ENCODE results near the gene HTT. TPM values are rescaled to one million over a fixed set of nuclear protein-coding genes. Genes with fewer than 3 reads are reported as not detected.

HTT gene
- total RNA-seq, 1 donor from 2014 or later: 48.0 TPM

DNA sequence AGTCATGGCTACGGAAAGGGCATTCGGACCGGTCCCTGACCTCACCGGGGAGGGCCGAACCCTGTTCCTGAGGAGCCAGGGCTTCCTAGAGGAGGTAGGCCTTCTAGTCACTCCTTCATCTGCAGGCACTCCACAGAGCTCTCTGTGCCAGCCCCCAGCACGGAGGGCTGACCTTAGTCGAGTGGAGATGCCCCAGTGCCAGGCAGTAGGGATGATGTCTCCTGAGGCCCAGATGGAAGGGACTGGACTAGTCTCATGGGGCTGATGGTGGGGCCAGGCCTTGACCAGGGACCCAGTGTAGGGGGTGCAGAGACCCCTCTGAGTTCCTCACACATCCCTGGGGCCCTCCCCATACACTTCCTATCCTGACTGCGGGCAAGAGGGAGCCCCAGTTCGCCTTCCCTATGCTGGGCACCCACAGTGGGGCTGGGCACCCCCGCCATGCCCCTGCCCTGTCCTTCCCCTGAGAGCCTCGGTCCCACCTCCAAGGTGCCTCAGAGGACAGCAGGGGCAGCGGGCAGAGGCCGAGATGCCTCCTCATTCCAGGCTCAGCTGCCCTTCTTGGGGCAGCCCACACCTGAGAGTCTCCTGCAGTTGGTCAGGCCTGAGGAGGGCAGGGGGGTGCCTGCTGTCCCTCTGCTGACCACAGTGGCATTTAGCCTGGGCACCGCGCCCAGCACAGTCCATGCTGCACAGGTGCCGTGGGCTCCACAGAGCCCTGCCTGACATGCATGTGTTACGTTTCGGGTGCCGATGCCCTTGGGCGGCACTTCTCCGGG, 173.1 kb downstream of the HTT start:
- no peaks in the 10 kb centered on the region for H3K4me1 Mint-ChIP-seq (ENCODE audit: unreplicated experiment)
- TF ChIP-seq, protein P1, sequence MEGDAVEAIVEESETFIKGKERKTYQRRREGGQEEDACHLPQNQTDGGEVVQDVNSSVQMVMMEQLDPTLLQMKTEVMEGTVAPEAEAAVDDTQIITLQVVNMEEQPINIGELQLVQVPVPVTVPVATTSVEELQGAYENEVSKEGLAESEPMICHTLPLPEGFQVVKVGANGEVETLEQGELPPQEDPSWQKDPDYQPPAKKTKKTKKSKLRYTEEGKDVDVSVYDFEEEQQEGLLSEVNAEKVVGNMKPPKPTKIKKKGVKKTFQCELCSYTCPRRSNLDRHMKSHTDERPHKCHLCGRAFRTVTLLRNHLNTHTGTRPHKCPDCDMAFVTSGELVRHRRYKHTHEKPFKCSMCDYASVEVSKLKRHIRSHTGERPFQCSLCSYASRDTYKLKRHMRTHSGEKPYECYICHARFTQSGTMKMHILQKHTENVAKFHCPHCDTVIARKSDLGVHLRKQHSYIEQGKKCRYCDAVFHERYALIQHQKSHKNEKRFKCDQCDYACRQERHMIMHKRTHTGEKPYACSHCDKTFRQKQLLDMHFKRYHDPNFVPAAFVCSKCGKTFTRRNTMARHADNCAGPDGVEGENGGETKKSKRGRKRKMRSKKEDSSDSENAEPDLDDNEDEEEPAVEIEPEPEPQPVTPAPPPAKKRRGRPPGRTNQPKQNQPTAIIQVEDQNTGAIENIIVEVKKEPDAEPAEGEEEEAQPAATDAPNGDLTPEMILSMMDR (conservative IDR thresholded peaks at IDR 0.05): no peak
- H3K4me3 Mint-ChIP-seq: no peak overlapping the region

DNA sequence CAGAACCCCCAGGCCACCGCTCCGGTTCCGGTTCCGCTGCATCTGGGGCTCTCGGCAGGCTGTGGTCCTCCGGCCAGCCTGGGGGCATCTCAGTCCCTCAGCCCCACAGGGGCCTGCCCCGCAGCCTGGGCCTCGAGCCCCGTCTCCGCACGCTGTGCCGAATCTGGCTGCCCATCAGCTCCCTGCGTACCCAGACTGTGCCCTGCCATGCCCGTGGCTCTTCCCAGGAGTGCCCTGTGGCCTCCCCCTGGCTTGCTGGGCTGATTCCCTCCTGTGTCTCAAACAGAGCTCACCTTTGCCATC, 173.6 kb downstream of the HTT start:
- TF ChIP-seq, protein P1 (conservative IDR thresholded peaks at IDR 0.05): no peak
- no peak overlapping the region for H3K27ac Mint-ChIP-seq

More for the DNA sequence above, 173.1 kb downstream of the HTT start:
- Mint-ChIP-seq H3K36me3 (no peaks in the 10 kb centered on the region), H3K9me3 (no peaks in the 10 kb centered on the region), H3K27me3 (no peaks in the 10 kb centered on the region), H3K27ac (no peak overlapping the region)
- no peak for DNase-seq (ENCODE audit: extremely low spot score, unreplicated experiment)

DNA sequence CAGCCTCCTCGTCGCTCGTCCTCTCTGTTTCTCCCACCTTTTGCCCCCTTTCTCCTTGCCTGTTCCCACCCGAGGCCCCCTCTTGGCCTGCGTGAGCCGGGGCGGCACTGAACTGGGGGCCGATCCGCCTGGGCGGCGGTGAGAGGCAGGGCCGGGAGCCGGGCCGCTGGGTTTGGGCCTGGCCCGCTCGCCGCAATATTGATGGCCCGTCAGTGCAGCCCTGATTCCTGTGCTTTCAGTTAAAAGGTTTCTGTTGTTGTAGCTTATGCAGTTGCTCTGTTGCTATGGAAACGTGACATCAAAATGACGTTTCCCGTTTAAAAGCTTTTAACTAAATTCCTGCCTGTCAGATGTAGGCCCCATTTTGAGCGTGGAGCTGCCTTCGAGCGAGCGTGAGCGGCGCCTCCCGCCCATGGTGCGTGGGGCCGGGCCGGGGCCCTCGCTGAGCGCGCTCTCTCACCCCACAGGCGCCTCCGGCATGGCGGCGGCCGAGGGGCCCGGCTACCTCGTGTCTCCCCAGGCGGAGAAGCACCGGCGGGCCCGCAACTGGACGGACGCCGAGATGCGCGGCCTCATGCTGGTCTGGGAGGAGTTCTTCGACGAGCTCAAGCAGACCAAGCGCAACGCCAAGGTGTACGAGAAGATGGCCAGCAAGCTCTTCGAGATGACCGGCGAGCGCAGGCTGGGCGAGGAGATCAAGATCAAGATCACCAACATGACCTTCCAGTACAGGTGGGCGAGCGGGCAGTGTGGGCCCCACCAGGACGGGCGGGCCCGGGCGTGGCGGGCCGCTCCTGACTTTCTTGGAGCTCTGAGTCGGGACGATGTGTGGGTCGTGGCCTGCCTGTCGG, 174.6 kb downstream of the HTT start, which contains the start of gene MSANTD1:
MSANTD1 (plus strand) TSS at position 349 of the 851 bp plus-strand sequence; CDS start at position 413, 64 bp downstream.
- Mint-ChIP-seq H3K27ac (peak within 1 kb of the TSS; percentile 36), H3K4me3 (no peak within 1 kb of the TSS), H3K9me3 (no peaks in the 10 kb centered on the region), H3K4me1 (ENCODE audit: unreplicated experiment) (no peaks in the 10 kb centered on the region), H3K27me3 (no peaks in the 10 kb centered on the region), H3K36me3 (no peaks in the 10 kb centered on the region)
- TF ChIP-seq, protein P1 (conservative IDR thresholded peaks at IDR 0.05): no peak
- DNase-seq (ENCODE audit: extremely low spot score, unreplicated experiment): no peak

More for the DNA sequence above, 173.6 kb downstream of the HTT start:
- no peaks in the 10 kb centered on the region for H3K36me3 Mint-ChIP-seq
- no peak overlapping the region for H3K4me3 Mint-ChIP-seq
- H3K4me1 Mint-ChIP-seq (ENCODE audit: unreplicated experiment): no peaks in the 10 kb centered on the region
- no peak for DNase-seq (ENCODE audit: extremely low spot score, unreplicated experiment)
- no peaks in the 10 kb centered on the region for H3K9me3 Mint-ChIP-seq
- no peaks in the 10 kb centered on the region for H3K27me3 Mint-ChIP-seq

DNA sequence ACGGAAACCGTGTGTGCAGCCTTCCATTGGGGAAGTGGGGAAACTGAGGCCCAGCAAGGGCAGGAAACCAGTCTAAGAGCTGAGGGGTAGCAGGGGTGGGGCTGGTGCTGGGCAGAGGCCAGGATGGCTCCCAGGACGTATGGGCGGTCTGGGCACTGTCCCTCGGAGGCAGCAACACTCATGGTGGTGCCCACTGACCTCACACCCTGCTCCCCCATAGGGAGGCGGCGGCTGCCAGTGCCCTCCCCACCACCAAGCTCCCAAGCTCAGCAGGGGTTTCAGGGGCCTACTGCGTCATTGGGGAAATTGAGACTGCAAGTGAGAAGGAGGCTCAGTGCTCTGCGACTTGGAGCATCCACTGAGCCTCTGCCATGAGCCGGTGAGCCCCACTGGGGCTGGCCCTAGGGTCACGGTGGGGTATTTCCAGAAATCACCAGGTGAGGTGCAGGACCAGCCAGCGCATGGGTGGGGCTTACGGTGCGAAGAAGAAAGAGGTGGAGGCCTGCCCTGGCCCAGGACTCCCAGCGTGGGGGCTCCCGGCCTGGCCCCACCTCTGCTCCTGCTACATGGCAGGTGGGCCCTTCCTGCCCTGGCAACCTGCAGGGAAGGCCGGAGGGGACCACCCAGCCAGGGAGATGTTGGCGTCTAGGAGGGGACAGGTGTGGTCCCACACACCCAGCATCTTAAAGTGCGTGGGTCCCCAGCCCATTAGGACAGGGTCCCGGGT, 175.4 kb downstream of the HTT start:
- H3K9me3 Mint-ChIP-seq: no peaks in the 10 kb centered on the region
- H3K4me3 Mint-ChIP-seq: no peak overlapping the region
- no peaks in the 10 kb centered on the region for H3K4me1 Mint-ChIP-seq (ENCODE audit: unreplicated experiment)
- no peak for DNase-seq (ENCODE audit: extremely low spot score, unreplicated experiment)
- no peaks in the 10 kb centered on the region for H3K36me3 Mint-ChIP-seq
- H3K27ac Mint-ChIP-seq: no peak overlapping the region
- H3K27me3 Mint-ChIP-seq: no peaks in the 10 kb centered on the region
- TF ChIP-seq, protein P1 (conservative IDR thresholded peaks at IDR 0.05): no peak

DNA sequence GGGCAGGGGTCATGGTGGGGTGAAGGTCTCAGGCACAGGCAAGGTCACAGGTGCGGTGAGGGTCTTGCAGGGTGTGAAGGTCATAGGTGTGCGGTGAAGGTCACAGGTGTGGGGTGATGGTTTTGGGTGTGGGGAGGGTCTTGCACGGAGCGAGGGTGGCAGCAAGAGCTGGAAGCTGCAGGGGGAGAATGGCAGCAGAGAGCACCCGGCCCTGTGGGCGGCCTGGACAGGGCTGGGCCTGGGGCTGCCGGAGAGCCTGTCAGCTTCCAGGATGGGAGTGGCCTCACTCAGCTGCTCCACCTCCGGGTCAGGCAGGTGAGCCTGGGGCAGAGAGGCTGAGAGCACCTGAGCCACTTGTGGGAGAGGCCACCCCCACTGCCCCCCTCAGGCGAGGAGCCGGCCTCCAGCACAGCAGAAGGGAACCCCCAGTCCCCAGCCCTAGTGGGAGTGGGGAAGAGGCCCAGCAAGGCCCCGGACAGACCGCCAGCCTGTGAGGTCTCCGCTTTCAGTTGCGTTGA, 176.0 kb downstream of the HTT start:
- H3K27ac Mint-ChIP-seq: no peak overlapping the region
- H3K4me1 Mint-ChIP-seq (ENCODE audit: unreplicated experiment): no peaks in the 10 kb centered on the region
- no peak for DNase-seq (ENCODE audit: extremely low spot score, unreplicated experiment)
- H3K4me3 Mint-ChIP-seq: no peak overlapping the region
- H3K27me3 Mint-ChIP-seq: no peaks in the 10 kb centered on the region
- TF ChIP-seq, protein P1 (conservative IDR thresholded peaks at IDR 0.05): no peak
- H3K9me3 Mint-ChIP-seq: no peaks in the 10 kb centered on the region
- no peaks in the 10 kb centered on the region for H3K36me3 Mint-ChIP-seq

Data from type B pancreatic cell (in vitro differentiated cells).